ENCODE results near the gene PRKCA.

Gene PRKCA

GRCh38 chr17:66400698-66401097, 98.3 kb downstream of the PRKCA start:
- H3K27me3 ChIP-seq (ENCODE audit: control insufficient read depth, insufficient read depth, low read length): no peaks in the 10 kb centered on the region
- H3K4me3 ChIP-seq (ENCODE audit: low read length): no peak overlapping the region
- H3K36me3 ChIP-seq (ENCODE audit: control insufficient read depth, insufficient read depth, low read length): no peaks in the 10 kb centered on the region

GRCh38 chr17:66401364-66401763, 99.0 kb downstream of the PRKCA start:
- no peaks in the 10 kb centered on the region for H3K9me3 ChIP-seq (ENCODE audit: control insufficient read depth, low read length)
- H3K4me1 ChIP-seq (ENCODE audit: control insufficient read depth, insufficient read depth, low read length): peaks cover 30% of the 10 kb centered on the region
- no peaks in the 10 kb centered on the region for H3K36me3 ChIP-seq (ENCODE audit: control insufficient read depth, insufficient read depth, low read length)
- H3K27me3 ChIP-seq (ENCODE audit: control insufficient read depth, insufficient read depth, low read length): no peaks in the 10 kb centered on the region
- no peak overlapping the region for H3K9ac ChIP-seq (ENCODE audit: low read length)
- no peak overlapping the region for H3K4me3 ChIP-seq (ENCODE audit: low read length)

More at GRCh38 chr17:66400698-66401097, 98.3 kb downstream of the PRKCA start:
- Histone ChIP-seq H3K9me3 (ENCODE audit: control insufficient read depth, low read length) (no peaks in the 10 kb centered on the region), H3K4me1 (ENCODE audit: control insufficient read depth, insufficient read depth, low read length) (peaks cover 23% of the 10 kb centered on the region), H3K9ac (ENCODE audit: low read length) (no peak overlapping the region)

- Histone ChIP-seq H3K4me3 (ENCODE audit: low read length) (no peak overlapping the region), H3K9ac (ENCODE audit: low read length) (no peak overlapping the region)
These were observed 101.6 kb downstream of the PRKCA start for GRCh38 chr17:66403846-66404556.

GRCh38 chr17:66405836-66406677, 103.6 kb downstream of the PRKCA start:
- Histone ChIP-seq H3K9ac (ENCODE audit: low read length) (no peak overlapping the region), H3K36me3 (ENCODE audit: control insufficient read depth, insufficient read depth, low read length) (no peaks in the 10 kb centered on the region), H3K27me3 (ENCODE audit: control insufficient read depth, insufficient read depth, low read length) (no peaks in the 10 kb centered on the region), H3K4me1 (ENCODE audit: control insufficient read depth, insufficient read depth, low read length) (peaks cover 20% of the 10 kb centered on the region), H3K4me3 (ENCODE audit: low read length) (no peak overlapping the region), H3K9me3 (ENCODE audit: control insufficient read depth, low read length) (no peaks in the 10 kb centered on the region)

More at GRCh38 chr17:66403846-66404556, 101.6 kb downstream of the PRKCA start:
- Histone ChIP-seq H3K9me3 (ENCODE audit: control insufficient read depth, low read length) (no peaks in the 10 kb centered on the region), H3K4me1 (ENCODE audit: control insufficient read depth, insufficient read depth, low read length) (peaks cover 26% of the 10 kb centered on the region), H3K27me3 (ENCODE audit: control insufficient read depth, insufficient read depth, low read length) (no peaks in the 10 kb centered on the region), H3K36me3 (ENCODE audit: control insufficient read depth, insufficient read depth, low read length) (no peaks in the 10 kb centered on the region)

- no peak overlapping the region for H3K4me3 ChIP-seq (ENCODE audit: low read length)
These were observed 104.6 kb downstream of the PRKCA start for GRCh38 chr17:66406701-66407644.

GRCh38 chr17:66407864-66408263, 105.5 kb downstream of the PRKCA start:
- no peaks in the 10 kb centered on the region for H3K9me3 ChIP-seq (ENCODE audit: control insufficient read depth, low read length)
- H3K36me3 ChIP-seq (ENCODE audit: control insufficient read depth, insufficient read depth, low read length): no peaks in the 10 kb centered on the region
- peaks cover 20% of the 10 kb centered on the region for H3K4me1 ChIP-seq (ENCODE audit: control insufficient read depth, insufficient read depth, low read length)
- no peak overlapping the region for H3K9ac ChIP-seq (ENCODE audit: low read length)
- H3K4me3 ChIP-seq (ENCODE audit: low read length): no peak overlapping the region
- no peaks in the 10 kb centered on the region for H3K27me3 ChIP-seq (ENCODE audit: control insufficient read depth, insufficient read depth, low read length)

More at GRCh38 chr17:66406701-66407644, 104.6 kb downstream of the PRKCA start:
- Histone ChIP-seq H3K36me3 (ENCODE audit: control insufficient read depth, insufficient read depth, low read length) (no peaks in the 10 kb centered on the region), H3K27me3 (ENCODE audit: control insufficient read depth, insufficient read depth, low read length) (no peaks in the 10 kb centered on the region), H3K4me1 (ENCODE audit: control insufficient read depth, insufficient read depth, low read length) (peaks cover 20% of the 10 kb centered on the region), H3K9ac (ENCODE audit: low read length) (no peak overlapping the region), H3K9me3 (ENCODE audit: control insufficient read depth, low read length) (no peaks in the 10 kb centered on the region)

GRCh38 chr17:66411520-66411919, 109.1 kb downstream of the PRKCA start:
- Histone ChIP-seq H3K36me3 (ENCODE audit: control insufficient read depth, insufficient read depth, low read length) (no peaks in the 10 kb centered on the region), H3K9me3 (ENCODE audit: control insufficient read depth, low read length) (no peaks in the 10 kb centered on the region), H3K9ac (ENCODE audit: low read length) (no peak overlapping the region), H3K27me3 (ENCODE audit: control insufficient read depth, insufficient read depth, low read length) (no peaks in the 10 kb centered on the region), H3K4me1 (ENCODE audit: control insufficient read depth, insufficient read depth, low read length) (peaks cover 28% of the 10 kb centered on the region), H3K4me3 (ENCODE audit: low read length) (no peak overlapping the region)

GRCh38 chr17:66412857-66413558, 110.6 kb downstream of the PRKCA start:
- Histone ChIP-seq H3K4me3 (ENCODE audit: low read length) (no peak overlapping the region), H3K9me3 (ENCODE audit: control insufficient read depth, low read length) (no peaks in the 10 kb centered on the region), H3K9ac (ENCODE audit: low read length) (no peak overlapping the region), H3K4me1 (ENCODE audit: control insufficient read depth, insufficient read depth, low read length) (peaks cover 29% of the 10 kb centered on the region), H3K36me3 (ENCODE audit: control insufficient read depth, insufficient read depth, low read length) (no peaks in the 10 kb centered on the region), H3K27me3 (ENCODE audit: control insufficient read depth, insufficient read depth, low read length) (no peaks in the 10 kb centered on the region)

GRCh38 chr17:66413559-66414520, 111.4 kb downstream of the PRKCA start:
- Histone ChIP-seq H3K9ac (ENCODE audit: low read length) (no peak overlapping the region), H3K4me3 (ENCODE audit: low read length) (no peak overlapping the region), H3K9me3 (ENCODE audit: control insufficient read depth, low read length) (no peaks in the 10 kb centered on the region), H3K36me3 (ENCODE audit: control insufficient read depth, insufficient read depth, low read length) (no peaks in the 10 kb centered on the region), H3K4me1 (ENCODE audit: control insufficient read depth, insufficient read depth, low read length) (peaks cover 29% of the 10 kb centered on the region), H3K27me3 (ENCODE audit: control insufficient read depth, insufficient read depth, low read length) (no peaks in the 10 kb centered on the region)

- no peaks in the 10 kb centered on the region for H3K27me3 ChIP-seq (ENCODE audit: control insufficient read depth, insufficient read depth, low read length)
- no peak overlapping the region for H3K4me3 ChIP-seq (ENCODE audit: low read length)
- no peak overlapping the region for H3K9ac ChIP-seq (ENCODE audit: low read length)
- no peaks in the 10 kb centered on the region for H3K9me3 ChIP-seq (ENCODE audit: control insufficient read depth, low read length)
- H3K4me1 ChIP-seq (ENCODE audit: control insufficient read depth, insufficient read depth, low read length): peaks cover 29% of the 10 kb centered on the region
- H3K36me3 ChIP-seq (ENCODE audit: control insufficient read depth, insufficient read depth, low read length): no peaks in the 10 kb centered on the region
These were observed 112.3 kb downstream of the PRKCA start for GRCh38 chr17:66414561-66415175.

Measured in mucosa of stomach (tissue), 1 donor.